Activated CD4-positive, alpha-beta T cell treated with anti-CD3 and anti-CD28 coated beads for 24 hours (primary cell): ENCODE results near the gene ATP6V1F.
A peak's percentile ranks its signal among the peaks of the same experiment; 100 is the strongest.

ENCODE experiments used
- DNase-seq, 2 donors: peaks; one replicate each; pipeline ENCODE4 v3.0.0-alpha.2; 2020; ENCODE audit warnings: low read depth in 2 of 2

ATP6V1F gene

DNA sequence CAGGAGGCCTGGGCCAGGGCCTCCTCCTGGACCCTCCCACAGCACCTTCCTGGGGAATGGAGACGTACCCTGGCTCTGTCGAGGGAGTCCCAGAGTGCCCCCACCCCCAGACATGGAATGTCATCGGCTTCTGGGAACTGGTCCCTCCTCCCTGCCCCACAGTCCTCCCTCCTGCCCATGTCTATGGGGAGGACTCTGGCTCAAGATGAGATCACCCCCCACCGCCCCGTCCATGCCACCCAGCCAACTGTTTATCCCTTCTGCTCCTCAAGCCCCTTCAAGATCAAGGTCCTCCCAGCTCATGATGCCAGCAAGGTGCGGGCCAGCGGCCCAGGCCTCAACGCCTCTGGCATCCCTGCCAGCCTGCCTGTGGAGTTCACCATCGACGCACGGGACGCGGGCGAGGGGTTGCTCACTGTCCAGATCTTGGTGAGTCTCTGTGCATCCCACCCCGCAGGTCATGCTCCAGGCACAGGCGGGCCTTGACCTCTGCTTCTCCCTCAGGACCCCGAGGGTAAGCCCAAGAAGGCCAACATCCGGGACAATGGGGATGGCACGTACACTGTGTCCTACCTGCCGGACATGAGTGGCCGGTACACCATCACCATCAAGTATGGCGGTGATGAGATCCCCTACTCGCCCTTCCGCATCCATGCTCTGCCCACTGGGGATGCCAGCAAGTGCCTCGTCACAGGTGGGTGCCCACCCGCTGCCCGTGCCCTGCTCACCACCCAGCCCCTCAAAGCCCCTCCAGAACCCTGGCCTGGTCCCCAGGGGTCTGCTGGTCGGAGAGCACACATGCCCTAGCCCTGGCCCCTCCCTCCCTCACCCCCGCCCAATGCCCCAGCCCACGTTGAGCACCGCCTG lies 14.1 kb upstream of the ATP6V1F start:
- DNase-seq = no peak

- DNase-seq = no peak
Measured at GRCh38 chr7:128849156-128849515, 13.5 kb upstream of the ATP6V1F start.

DNA sequence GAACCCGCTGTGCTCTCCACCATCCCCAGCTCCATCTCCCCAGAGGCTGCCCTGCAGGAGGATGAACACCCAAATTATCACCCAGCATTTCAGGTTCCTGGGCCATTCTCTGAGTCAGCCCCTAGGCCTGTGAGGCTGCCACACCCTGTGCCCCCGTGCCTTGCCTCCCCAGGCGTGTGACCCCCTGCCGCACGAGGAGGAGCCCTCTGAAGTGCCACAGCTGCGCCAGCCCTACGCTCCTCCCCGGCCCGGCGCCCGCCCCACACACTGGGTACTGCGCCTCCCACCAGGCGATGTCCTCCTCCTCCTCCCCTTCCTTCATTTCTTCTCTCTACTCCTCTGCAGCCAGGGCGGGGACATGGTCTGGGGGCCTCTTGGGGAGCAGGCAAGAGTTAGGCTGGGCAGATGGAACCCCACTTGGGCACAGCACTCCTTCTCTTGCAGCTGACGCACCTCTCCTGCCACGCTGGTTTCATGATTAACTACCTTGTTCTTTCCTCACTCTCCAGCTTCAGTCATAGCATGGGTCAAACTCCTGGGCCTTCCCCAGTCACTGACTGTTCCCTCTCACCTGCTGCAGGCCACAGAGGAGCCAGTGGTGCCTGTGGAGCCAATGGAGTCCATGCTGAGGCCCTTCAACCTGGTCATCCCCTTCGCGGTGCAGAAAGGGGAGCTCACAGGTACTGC lies 12.7 kb upstream of the ATP6V1F start:
- no peak for DNase-seq

DNA sequence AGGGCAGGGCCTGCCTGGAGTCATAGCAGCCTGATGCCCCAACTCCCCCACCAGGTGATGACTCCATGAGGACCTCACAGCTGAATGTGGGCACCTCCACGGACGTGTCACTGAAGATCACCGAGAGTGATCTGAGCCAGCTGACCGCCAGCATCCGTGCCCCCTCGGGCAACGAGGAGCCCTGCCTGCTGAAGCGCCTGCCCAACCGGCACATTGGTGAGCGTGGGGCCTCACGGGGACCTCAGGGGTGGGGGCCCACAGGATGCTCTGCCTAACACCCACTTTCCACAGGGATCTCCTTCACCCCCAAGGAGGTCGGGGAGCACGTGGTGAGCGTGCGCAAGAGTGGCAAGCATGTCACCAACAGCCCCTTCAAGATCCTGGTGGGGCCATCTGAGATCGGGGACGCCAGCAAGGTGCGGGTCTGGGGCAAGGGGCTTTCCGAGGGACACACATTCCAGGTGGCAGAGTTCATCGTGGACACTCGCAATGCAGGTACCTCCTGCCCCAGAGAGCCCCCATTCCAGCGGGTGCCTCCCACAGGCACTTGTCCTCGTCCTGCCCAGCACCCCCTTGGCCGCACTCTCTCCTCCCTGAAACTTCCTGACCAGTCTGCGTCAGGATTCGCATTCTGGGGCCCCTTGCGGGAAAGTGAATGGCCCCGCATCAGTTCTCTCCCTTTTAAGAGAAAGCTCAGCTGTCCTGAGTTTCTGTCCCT lies 10.0 kb upstream of the ATP6V1F start:
- DNase-seq = no peak

- no peak for DNase-seq
Measured at GRCh38 chr7:128853799-128854198, 8.9 kb upstream of the ATP6V1F start.

DNA sequence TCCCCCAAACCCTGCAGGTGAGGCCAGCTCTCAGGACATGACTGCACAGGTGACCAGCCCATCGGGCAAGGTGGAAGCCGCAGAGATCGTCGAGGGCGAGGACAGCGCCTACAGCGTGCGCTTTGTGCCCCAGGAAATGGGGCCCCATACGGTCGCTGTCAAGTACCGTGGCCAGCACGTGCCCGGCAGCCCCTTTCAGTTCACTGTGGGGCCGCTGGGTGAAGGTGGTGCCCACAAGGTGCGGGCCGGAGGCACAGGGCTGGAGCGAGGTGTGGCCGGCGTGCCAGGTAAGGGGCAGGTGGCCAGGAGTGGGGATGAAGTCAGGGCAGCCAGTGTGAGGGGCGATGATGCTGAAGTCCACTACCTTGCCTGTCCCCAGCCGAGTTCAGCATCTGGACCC lies 8.3 kb upstream of the ATP6V1F start:
- DNase-seq = no peak

DNA sequence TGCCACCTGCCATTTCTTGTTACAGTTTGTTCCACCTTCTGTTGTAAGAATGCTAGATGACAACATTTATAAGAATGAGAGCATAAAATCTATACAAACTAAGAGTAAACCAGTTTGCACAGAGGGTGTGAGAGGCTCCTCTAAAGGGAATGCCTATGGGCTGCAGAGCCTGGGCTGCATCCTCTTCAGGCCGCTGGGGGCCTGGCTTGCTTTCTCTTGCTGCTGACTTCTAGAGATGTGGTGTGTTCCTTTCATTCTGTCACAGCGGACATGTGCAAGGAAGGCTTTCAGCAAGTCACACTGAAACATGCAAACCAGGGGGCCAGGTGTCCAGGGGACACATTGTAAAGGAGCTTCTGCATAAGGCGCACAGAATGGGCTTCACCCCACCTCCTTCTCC lies 7.1 kb upstream of the ATP6V1F start:
- DNase-seq = no peak

DNA sequence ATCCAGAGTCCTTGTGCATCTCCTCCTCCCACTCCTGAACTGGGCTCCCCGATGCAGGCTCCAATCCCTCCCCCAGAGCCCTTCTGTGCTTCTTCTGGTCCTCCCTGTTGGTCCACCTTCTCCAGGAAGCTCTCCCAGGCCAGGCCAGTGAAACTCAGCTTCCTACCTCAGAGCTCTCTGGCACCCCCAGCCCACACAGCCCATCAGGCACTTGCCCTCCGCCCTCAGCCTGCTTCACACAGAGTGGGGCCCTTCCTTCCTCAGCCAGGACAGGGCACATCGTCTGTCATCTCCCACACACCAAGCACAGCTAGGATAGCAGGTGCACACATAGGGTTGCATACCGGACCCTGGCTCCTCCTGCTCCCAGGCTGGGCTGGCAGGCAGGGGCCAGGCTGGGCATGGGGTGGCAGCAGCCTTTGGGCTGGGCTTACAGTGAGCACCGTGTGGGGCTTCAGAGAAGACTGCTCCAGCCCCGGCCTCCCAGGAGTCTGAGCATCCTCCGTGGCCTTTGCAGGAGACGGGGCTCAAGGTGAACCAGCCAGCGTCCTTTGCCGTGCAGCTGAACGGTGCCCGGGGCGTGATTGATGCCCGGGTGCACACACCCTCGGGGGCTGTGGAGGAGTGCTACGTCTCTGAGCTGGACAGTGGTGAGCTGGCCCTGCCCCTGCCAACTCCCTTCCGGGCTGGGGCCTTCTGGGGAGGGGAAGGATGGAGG lies 6.5 kb upstream of the ATP6V1F start:
- DNase-seq = no peak

- DNase-seq = no peak
Measured at GRCh38 chr7:128858380-128859231, 4.0 kb upstream of the ATP6V1F start.

DNA sequence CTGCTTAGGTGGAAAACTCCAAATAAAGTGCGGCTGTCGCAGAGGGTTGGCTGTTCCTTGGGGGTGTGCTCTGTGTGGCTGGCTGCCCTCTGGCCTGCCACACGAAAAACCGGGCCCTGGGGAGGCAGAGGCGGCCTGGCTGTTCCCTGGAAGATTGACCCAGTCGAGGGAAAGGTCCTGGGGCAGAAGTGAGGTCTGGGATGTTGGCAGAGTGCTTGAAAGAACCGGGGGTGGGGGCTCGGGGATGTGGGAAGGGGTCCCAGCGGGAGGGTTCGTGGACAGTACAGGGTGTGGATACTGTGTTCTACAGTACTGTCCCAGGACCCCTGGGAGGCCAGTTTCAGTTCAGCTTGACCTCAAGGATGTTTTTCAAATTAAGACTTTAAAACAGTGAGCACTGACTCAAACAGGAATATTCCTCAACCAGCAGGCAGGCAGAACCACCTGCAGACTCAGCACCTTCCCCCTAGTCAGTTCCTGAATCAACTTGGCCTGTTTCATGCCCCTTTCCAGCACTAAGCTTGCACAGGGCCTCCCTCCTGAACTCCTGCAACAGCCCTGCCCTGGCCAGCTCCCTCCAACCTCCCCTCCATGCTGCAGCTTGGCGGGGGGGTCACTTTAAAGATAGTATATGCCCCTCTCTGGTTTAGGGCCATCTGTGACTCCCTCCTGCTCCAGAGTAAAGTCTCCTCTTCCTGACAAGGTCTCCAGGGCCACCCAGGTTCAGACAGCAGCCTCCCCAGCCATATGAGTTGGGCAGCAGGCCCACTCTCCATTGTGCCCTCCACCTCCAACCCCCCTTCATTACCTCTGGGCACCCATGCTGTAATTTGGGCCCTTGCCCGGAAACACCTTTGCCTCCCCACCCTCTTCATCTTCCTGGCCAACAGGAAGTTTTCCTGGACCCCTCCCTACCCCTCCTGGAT lies 3.2 kb upstream of the ATP6V1F start:
- no peak for DNase-seq

GRCh38 chr7:128860158-128861073 lies 2.2 kb upstream of the ATP6V1F start:
- DNase-seq = no peak

DNA sequence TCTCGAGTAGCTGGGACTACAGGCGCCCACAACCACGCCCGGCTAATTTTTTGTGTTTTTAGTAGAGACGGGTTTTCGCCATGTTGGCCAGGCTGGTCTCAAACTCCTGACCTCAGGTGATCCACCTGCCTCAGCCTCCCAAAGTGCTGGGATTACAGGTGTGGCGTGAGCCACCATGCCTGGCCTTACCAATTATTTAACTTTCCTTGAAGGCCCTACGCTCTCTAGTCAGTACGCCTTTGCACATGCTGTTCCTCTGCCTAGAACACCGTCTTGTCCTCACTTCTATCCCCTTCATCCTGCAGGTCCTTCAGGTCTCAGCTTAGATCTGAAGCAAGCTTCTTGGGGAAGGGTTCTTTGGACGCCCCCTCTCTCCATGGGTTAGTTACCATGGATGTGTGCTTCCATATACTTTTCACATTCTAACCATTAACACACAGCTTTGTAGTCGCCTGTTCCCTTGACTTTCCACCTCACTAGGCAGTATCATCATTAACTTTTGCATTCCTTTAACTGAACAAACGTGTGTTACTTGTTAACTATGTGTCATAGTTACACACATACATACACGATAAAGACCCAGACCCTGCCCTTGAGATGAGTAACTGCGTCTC lies 592 bp upstream of the ATP6V1F start:
- no peak for DNase-seq

GRCh38 chr7:128863433-128863989 lies 855 bp downstream of the ATP6V1F start:
- peak in 1 of 2 donors; percentile 27 for DNase-seq

GRCh38 chr7:128865303-128865702 lies 2.6 kb downstream of the ATP6V1F start:
- no peak for DNase-seq

DNA sequence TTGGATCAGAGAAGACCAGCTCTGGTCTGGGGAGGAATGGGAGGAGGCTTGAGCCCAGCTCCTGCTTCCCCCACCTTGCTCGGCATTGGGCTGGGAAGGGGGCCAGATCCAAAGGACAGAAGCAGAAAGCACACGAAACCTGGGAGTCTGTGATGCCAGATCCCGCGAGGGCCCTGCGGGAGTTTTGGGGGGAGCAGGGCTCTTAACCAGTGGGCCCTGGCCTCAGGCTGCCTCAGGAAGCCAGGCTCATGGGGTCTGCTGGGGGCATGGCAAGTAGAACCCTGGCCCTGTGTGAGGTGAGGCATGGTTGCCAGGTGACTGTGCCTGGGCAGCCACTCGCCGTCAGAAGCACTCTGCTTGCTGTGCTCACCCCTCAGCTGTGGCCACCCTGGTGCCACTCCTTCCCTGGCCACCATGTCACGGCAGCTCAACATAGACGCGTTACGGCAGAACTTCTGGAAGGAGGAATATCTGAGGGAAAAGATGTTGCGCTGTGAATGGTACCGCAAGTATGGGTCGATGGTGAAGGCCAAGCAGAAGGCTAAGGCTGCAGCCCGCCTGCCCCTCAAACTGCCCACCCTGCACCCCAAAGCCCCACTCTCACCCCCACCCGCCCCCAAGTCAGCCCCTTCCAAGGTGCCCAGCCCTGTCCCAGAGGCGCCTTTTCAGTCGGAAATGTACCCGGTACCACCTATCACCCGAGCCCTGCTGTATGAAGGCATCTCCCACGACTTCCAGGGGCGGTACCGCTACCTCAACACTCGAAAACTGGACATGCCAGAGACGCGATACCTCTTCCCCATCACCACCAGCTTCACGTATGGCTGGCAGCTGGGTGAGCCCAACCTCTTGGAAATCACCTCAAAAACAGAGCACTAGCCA lies 3.6 kb downstream of the ATP6V1F start:
- DNase-seq = no peak

DNA sequence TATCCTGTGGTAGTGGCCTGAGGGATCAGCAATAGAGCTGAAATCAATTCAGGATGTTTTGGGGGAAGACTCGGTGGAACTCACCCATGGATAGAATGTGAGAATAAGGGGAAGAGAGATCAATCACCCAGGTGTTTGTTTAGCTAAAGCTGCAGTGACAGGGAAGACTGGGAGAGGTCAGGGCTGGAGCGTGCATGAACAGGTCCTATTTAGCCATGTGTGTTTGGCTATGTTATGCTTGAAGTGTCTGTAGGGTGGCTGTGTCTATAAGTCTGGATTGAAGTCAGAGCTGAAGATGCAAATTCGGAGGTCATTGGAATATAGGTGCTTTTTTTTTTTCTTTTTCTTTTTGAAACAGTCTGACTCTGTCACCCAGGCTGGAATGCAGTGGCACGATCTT lies 4.6 kb downstream of the ATP6V1F start:
- no peak for DNase-seq
